Measurements from ENCODE around the gene FANCM.
A peak's percentile ranks its signal among the peaks of the same experiment; 100 is the strongest.
"Not testable (repeated sequence)": the region's sequence is repeated elsewhere in the genome, so short reads cannot be mapped to it uniquely, and the experiment has no call there.

Gene FANCM

GRCh38 chr14:45135659-45136395 is at the start of gene FANCM:
Gene FANCM (plus strand): TSS chr14:45135930. CDS start chr14:45136032, 102 bp downstream.
- peak; percentile 95 for DNase-seq

DNA sequence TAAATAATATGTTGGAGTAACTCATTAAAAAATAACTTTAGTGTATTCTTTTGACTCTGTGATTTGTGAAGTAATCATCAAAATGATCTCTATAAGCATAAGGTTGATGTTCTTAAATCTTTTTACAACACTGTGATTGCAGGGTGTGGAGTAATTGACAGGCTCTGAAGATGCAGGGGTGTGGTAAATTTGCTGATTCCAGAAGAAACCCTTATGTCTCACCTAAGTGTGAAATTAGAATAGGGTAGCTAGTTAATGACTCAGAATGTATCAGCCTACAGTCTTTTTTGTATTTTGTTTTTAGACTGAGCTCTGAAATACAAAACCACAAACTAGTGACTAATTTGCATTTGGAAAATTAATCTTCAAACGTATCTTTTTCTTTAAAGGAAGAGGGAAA is 45.9 kb upstream of the FANCM start:
- DNase-seq, result peak; percentile 78

GRCh38 chr14:45091710-45092109 is 44.0 kb upstream of the FANCM start:
- no peak for DNase-seq

GRCh38 chr14:45094275-45094674 is 41.5 kb upstream of the FANCM start:
- no peak for DNase-seq

- DNase-seq, result peak; percentile 38
Observed at GRCh38 chr14:45095143-45095542, 40.6 kb upstream of the FANCM start.

- no peak for DNase-seq
Observed at GRCh38 chr14:45096218-45096617, 39.5 kb upstream of the FANCM start.

GRCh38 chr14:45103806-45104205 is 31.9 kb upstream of the FANCM start:
- no peak for DNase-seq

- DNase-seq, result no peak
Observed at GRCh38 chr14:45104561-45104960, 31.2 kb upstream of the FANCM start.

DNA sequence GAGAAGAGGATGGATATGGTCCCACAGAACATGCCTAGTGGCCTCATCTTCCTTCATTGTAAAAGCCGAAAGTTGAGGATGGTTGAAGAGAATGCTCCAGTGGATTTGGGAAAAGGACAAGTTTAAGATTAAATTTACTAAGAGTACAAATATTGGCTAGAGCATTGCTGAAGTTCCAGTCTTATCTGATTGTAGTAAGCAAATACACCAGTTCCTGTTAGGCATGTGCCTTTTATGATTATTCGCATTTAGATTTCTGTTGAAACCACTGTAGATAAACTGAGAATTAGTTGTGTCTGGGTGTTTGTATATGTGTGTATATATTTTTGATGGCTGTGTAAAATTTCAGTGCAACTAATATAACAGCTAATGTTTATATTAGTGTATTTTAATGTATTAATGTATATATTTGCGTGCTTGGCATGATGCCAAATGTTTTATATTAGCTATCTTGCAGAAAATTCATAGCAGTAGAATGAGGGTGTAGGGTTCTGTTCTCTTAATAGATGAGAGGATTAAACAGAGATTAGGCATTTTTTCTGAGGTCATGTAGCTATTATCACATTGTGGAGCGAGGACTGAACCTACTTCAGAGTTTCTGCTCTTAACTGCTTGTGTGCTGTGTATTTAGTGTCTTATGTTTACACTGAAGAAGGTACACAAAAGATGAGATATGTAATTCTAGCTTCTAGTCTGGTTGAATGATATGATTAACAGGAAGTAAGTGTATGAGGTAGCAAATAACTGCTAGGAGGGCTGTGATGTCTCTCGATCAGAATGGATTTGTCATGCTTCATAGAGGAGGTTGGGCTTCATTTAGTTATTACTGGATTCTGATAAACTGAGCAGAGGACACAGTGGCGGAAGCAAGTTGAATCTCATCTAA is 22.6 kb upstream of the FANCM start:
- DNase-seq, result peak; percentile 23

- DNase-seq, result no peak
Observed at GRCh38 chr14:45114327-45114726, 21.4 kb upstream of the FANCM start.

- DNase-seq, result no peak
Observed at GRCh38 chr14:45118594-45118993, 17.1 kb upstream of the FANCM start.

DNA sequence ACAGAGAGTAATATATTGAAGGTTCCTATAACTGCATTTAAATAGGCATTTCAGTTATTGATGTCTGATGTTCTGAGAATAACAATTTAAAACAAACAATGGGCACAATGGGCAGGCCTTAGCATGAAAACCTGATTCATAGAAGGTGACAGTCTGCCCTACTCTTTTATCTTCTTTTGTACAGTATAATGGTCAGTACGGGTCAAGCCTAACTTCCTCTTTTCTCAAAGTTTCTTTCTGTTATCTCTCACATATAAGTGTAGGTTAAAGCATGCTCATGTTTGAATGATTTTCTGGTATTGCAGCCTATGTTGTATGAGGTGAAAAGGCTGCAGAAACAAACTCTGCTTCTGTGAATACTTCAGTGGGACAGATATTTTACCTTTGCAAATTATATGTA is 15.6 kb upstream of the FANCM start:
- no peak for DNase-seq

DNA sequence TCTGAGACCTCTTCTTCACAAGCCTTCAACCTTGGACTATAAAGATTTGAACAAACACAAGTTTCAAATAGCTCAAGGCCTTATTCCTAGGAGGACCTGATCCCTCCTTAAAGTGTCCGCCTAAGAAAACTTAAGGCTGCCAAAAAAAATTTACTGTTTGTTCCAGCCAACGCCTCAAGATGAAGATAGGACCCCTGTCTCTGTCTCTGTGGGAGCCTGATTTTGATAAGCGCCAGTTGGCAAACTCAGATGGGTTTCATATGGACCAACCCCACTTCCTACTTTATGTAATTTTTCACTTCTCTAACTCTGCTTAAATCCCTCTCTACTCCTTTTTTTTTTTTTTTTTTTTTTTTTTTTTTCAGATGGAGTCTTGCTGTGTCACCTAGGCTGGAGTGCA is 12.5 kb upstream of the FANCM start:
- no peak for DNase-seq

GRCh38 chr14:45125754-45126153 is 10.0 kb upstream of the FANCM start:
- DNase-seq, result no peak

DNA sequence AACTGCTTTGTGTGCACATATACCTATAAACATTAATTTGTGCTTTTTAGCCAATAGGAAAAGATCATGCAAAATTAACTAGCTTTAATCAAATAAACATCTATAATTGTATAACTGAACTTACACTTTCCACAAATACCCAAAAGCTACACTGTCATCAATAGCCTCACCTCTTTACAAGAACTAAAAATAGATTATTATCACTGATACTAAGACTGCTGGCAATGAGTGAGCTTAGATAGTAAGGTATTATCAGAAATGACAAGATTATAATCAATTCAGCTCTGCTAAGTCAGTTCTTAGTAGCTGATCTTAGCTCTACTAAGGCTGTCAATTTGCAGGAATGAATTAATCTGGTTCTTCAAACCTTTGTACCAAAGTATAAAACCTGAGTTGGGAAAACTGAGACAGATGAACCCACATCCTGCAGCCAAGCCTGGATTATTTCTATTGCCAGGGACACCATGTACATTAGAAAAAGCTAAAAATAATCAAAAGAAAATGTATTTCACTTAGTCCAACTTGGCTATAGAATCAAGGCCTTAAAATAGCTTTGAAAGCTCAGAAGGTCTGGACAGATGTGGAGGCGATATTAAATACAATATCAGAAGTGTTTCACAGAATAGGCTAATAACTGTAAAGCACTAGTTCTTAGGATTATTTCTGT is 6.6 kb upstream of the FANCM start:
- DNase-seq, result no peak

DNA sequence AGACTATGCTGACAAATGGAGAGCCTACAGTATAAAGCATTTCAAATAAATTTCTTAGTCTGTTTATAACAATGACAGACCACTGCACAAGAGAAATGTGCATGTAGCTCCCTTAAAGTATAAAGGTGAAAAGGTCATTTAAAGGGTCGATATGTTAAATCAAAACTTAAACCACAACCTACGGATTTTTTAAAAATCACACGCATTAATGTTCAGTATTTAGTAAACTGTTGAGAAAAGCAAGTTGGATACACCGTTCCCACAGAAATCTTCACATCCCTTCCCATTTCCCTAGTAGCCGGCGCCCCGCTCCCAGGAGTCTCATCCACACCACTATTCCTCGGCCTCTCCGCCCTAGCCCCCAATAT is 2.1 kb upstream of the FANCM start:
- DNase-seq, result no peak

GRCh38 chr14:45134051-45134958 is 1.4 kb upstream of the FANCM start, which contains the start of gene FKBP3:
Gene FKBP3 (minus strand): TSS chr14:45134481. CDS start chr14:45134456, 25 bp downstream.
- DNase-seq, result peak; percentile 98

GRCh38 chr14:45135156-45135555 is 574 bp upstream of the FANCM start:
- DNase-seq, result no peak

DNA sequence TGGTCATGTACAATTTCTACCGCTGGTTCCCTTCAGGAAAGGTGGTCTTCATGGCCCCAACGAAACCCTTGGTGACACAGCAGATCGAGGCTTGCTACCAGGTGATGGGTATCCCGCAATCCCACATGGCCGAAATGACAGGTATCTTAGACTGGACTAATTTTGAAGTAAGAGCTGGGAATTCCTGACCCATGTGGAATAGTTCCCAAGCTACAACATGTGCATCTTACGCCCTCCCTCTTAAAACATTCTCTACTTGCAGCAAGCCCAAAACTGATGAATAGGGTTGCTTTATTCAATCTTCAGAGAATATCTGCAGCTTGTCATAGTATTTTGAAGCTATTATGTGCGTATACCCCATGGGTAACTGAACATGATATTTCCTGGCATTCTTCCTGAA is 669 bp downstream of the FANCM start:
- DNase-seq, result no peak

DNA sequence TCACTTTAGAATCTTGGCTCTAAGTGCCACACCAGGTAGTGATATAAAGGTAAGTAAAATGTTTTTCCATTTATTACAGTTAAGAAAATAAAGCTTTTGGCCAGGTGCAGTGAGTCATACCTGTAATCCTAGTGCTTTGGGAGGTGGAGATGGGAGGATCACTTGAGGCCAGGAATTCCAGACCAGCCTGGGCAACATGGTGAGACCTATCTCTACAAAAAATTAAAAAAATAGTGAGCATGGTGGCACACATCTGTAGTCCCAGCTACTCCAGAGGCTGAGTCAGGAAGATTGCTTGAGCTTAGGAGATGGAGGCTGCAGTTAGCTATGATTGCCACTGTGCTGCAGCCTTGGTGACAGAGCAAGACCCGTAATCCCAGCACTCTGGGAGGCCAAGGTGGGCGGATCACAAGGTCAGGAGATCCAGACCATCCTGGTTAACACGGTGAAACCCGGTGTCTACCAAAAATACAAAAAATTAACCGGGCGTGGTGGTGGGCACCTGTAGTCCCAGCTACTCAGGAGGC is 5.0 kb downstream of the FANCM start:
- no peak for DNase-seq

- not testable (repeated sequence) for DNase-seq
Observed at GRCh38 chr14:45142083-45142482, 6.4 kb downstream of the FANCM start.

DNA sequence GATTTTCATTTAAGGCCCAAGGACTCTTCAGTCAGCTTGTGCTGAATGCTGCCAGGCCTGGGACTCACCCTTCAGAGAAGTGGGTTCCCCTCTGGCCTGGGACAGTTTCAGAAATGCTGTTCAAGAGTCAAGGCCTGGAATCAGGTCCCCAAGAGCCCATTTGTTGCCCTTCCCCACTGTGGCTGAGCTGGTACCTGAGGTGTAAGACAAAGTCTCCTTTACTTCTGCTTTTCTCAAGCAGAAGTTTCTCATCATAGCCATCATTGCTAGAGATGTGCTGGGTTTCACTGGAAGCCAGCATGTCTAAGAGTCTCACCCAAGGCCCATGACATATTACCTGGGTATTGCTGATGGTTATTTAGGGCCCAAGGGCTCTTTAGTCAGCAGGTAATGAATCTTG is 8.9 kb downstream of the FANCM start:
- no peak for DNase-seq
